ENCODE measurements around the gene ZNF280B.

- TF ChIP-seq CTCF (IDR thresholded peaks at IDR 0.05), result no peak
- no peak for TF ChIP-seq POLR2A (IDR thresholded peaks at IDR 0.05)
Measured at GRCh38 chr22:22480940-22481339, 27.6 kb downstream of the ZNF280B start.

All from adrenal gland (tissue), 5 donors.